GM18502 (cell line): ENCODE data around the gene IGSF1.
A peak's percentile ranks its signal among the peaks of the same experiment; 100 is the strongest.

Experiments used
- ATAC-seq: cut with Tn5 transposase; IDR thresholded peaks from one replicate; pipeline ENCODE4 v1.9.1; 2021; ENCODE audit warnings: mild to moderate bottlenecking; ENCODE audit not compliant: unreplicated experiment, poor library complexity

Gene IGSF1, protein sequence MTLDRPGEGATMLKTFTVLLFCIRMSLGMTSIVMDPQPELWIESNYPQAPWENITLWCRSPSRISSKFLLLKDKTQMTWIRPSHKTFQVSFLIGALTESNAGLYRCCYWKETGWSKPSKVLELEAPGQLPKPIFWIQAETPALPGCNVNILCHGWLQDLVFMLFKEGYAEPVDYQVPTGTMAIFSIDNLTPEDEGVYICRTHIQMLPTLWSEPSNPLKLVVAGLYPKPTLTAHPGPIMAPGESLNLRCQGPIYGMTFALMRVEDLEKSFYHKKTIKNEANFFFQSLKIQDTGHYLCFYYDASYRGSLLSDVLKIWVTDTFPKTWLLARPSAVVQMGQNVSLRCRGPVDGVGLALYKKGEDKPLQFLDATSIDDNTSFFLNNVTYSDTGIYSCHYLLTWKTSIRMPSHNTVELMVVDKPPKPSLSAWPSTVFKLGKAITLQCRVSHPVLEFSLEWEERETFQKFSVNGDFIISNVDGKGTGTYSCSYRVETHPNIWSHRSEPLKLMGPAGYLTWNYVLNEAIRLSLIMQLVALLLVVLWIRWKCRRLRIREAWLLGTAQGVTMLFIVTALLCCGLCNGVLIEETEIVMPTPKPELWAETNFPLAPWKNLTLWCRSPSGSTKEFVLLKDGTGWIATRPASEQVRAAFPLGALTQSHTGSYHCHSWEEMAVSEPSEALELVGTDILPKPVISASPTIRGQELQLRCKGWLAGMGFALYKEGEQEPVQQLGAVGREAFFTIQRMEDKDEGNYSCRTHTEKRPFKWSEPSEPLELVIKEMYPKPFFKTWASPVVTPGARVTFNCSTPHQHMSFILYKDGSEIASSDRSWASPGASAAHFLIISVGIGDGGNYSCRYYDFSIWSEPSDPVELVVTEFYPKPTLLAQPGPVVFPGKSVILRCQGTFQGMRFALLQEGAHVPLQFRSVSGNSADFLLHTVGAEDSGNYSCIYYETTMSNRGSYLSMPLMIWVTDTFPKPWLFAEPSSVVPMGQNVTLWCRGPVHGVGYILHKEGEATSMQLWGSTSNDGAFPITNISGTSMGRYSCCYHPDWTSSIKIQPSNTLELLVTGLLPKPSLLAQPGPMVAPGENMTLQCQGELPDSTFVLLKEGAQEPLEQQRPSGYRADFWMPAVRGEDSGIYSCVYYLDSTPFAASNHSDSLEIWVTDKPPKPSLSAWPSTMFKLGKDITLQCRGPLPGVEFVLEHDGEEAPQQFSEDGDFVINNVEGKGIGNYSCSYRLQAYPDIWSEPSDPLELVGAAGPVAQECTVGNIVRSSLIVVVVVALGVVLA (N-terminal part only)

DNA sequence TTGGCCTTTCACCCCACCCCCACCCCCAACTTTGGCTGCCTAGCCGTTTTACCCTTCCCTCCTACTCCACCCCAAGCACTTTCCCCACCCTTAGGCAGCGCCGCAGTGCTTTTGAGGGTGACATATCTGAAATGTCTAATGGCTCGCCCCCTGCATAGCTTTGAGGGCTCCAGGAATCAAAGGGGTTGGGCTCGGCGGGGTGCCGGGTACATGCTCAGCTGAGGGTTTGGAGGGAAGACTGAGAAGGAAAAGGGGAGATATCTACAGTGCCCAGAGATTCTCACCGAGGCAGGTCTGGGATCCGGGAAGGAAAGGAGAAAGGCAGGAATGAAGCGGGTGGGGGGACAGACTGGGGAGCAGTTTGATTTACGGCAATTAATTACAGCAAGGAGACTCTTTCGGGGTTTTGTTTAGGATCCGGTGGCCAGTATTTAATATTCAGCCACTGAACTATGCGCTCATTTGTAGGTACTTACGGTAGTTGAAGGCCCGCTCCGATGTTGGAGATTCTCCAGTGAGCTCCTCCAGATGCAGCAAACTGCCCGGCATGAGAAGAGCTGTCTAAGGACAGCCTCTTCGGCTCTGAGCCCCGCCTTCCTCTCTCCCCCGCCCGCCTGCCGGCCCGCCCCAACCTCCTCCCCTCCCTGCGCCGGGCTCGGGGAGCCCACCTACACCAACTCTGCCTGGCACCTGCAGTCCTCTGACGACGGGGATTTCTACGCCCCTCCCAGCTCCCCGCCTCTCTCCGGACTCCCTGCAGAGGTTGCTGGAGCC is at the start of gene IGSF1:
Gene IGSF1, minus strand, starts transcription at position 569 of the 774 bp plus-strand sequence. CDS start 2,632 bp downstream, outside the sequence.
- peak; percentile 71 for ATAC-seq

DNA sequence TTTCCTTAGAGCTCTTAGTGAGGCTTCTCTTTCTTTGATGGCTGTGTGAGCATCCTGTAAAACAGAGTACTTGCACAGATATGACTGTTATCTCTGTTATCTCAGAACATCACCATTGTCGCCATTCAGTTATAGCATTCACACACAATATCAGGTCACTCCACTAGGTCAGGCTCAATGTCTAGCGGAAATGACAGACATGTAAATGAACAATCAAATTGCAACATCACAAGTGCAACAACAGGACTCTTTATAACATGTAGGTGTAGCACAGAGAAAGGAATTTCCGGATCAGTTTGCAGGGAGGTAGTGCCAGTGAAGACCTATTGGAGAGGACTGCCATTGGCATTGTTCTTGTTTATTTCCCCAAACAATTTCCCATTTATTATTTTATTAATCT is 43.2 kb upstream of the IGSF1 start:
- no peak for ATAC-seq

DNA sequence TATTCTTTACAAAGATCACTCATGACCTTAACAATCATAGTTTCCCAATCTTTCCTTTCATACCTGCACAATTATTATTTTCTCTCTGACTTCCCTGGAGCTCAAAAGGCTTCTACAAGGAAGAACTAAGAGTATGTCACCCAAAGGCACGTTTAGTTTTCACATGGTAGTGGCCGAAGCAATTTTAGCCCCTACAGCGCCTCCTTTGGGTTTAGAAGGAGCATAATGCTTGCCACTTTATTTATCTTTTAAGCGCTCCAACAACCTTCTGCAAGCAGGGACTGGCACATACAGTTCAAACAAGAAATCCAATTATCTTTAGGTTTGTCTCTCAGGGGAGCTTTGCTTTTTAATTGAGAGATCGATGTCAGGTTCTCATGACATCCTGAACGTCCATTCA is 42.0 kb upstream of the IGSF1 start:
- ATAC-seq, result no peak

DNA sequence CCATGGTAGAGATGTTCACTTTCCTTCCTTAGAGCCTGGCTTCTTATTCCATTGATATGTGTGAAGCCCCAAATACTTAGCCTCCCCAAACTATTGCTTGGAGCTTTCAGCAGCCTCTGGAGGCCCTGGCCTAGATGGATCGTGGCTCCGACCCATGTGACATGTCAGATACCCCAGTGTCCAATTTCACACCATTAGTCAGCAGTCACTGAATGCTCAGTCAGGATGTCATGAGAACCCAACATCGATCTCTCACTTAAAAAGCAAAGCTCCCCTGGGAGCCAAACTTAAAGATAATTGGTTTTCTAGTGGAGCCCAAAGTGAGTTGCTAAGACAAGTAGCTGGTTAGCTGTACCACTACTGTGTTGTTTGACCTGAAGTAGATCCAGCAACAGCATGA is 41.6 kb upstream of the IGSF1 start:
- ATAC-seq, result no peak

DNA sequence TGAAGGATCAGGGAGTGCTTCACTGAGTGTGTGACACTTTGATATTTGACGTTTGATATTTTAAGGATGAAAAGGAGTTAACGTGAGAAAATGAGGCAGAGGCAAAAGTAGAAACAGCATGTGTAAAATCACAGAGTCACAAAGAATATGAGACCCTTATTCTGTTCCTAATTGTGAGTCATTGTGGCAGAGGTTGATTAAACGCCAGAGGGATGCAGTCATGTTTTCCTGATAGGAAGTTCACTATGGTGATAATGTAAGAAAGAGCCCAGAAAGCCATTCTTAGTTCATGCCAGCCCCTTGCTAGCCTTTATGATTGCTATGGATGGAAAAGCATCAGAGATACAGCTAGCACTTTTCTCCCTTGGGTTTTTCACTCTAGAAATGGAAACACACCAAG is 33.5 kb upstream of the IGSF1 start:
- ATAC-seq, result no peak

DNA sequence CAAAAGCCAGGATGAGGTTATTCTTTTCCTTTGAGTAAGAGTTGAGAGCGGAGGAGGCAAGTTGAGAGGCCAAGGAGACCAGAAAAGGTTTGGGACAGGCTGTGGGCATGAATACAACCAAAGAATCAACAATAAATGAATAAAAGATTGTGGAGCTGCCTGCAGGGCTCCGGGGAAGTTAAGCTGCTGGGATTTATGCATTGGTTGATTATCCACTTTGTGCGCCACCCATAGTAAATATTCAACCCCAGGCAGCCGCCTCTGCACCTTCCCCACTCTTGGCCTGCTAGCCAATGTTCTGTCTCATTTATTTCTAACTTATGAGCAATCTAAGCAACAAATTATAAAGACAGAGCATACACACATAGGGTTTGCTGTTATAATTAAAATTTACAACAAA is 28.2 kb upstream of the IGSF1 start:
- ATAC-seq, result no peak

DNA sequence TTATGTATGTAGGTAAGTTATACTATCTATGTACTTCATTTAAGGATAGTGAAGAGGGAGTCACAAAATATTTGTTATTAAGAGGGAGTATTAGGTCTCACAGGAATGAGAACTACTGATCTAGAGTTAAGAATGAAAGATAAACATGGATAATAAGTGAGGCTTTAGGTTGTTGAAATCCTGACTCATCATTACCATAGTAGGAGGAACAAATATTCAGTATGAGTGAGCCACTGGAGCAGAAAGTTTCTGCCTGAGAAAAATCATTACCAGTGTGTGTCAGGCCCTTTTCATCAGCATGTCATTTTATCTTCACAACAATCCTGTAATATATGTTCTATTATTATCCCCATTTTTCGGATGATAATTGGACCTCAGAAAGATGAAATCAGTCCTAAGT is 27.2 kb upstream of the IGSF1 start:
- ATAC-seq, result no peak

DNA sequence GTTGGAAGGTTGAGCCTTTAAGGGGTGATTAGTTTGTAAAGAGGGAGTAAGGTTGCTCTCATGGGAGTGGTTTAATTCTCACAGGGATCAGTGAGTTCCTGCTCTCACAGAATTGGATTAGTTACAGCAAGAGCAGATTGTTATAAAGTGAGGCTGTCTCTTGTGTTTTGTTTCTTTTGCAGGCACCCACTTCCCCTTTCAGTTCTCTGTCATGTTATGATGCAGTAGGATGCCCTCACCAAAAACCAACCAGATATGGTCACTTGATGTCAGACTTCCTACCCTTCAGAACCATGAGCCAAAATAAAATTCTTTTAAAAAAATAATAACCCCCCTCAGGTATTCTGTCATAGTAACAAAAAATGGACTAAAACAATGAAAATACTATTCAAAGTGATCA is 19.9 kb upstream of the IGSF1 start:
- ATAC-seq, result no peak

DNA sequence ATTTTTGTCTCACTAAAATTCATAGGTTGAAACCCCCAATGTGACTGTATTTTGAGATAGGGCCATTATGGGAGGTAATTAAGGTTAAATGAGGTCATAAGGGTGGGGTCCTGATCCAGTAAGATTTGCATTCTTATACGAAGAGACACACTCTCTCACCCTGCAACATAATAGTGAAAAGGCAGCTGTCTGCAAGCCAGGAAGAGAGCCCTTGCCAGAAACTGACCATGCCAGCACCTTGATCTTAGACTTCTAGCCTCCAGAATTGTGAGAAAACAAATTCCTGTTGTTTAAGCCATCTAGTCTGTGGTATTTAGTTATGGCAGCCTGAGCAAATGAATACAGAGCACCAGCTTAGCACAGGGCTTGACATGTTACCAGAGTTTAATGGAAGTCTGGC is 17.5 kb upstream of the IGSF1 start:
- no peak for ATAC-seq

DNA sequence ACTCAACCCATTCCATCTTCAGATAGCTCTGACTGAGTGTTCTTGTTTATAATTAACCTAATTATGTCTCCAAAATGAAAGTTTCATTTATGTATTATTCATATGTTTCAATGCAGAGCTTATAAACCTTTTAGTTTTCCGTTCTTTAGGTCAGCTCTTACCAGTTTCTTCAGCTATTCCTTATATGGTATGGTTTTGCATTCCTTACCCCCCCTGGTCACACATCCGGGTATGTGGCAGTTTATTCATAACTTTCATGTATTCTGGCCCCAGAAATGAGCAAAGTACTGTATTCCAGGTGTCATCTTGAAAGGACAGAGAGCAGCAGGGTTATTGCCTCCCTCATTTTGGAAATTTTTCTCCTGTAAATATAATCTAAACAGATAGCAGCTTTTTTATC is 16.8 kb upstream of the IGSF1 start:
- ATAC-seq, result no peak

DNA sequence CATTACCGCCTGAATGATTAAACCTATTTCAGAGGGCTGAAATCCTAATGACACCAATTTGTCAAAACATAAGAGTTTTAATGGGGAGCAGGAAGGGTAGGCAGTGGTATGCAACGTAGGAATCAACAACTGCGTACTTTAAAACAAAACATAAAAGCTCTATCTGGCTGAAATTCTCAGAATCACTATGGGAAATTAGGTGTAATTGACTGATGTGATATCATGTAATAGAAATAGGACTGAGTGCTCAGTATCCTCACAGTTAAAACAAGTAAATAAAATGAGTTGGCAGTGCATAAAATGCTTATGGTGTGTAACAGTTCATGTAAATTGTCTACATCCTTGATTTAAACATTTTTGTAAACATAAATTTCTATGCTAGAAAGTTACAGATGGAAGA is 13.6 kb upstream of the IGSF1 start:
- no peak for ATAC-seq

DNA sequence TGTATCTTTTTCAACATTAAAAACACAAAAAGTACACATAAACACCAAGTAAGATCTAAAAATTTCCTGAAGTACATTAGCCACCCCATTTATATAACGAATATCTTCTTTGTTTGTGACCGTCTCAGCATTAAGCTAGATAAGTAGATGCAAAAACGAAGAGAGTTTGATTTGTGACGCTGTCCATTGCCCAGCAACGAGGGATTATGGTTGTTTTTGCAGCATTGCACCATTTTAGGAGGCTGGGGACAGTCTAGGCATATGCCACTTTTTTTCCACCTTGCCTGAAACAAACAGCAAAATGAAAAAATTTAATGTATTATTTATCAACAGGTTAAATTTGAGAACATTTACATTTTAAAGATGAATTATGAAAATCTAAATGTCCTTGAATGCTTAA is 12.0 kb upstream of the IGSF1 start:
- ATAC-seq, result no peak

DNA sequence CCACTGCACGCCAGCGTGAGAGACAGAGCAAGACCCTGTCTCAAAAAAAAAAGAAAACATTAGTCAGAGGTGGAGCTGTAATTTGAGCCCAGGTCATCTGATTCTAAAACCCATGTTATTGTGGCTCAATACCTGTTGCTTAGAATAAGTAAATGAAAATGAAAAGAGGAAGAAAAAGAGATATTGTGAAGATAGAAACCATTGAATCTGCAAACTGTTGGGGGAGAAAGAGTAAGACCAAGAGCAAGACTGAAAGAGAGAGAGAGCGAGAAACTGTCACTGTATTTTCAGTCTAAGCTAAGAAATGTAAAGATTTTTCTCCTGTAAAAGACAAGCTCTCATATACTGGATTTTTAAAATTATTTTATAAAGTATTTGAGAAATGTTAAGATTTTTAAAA is 9.7 kb upstream of the IGSF1 start:
- peak; percentile 51 for ATAC-seq

DNA sequence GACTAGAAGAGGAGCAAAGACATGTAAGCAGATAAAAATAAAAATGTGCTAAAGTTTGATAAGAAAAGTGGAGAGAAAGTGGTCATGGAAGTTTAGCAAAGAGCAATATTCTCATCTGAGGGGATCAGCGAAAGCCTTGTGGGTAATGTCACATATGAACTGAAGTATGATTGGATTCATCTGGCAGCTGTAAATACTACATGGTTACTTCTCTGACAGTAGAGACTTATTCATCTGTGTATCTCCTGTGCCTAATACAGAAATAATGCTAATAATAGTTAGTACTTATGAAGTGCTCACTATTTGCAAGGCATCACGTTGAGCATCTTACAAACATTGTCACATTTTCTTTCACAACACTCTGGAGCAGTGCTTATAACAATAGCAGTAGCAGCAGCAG is 8.9 kb upstream of the IGSF1 start:
- ATAC-seq, result no peak

DNA sequence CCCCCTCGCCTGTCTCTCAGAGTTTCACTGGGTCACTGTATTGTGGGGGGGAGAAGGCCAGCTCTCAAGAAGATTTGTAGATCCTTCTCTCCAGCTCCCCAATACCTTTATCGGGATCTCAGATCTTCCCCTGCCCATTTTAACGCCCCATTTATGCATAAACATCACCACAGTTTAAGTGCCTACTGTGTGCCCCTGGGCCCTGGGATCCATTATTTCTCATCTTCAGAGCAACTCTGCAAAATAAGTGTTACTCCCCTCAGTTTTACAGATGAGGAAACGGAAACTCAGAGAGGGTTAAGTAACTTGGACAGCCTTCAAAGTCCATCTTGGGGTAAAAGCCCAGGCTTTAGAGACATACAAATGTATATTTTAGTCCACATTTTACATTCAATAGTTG is 421 bp upstream of the IGSF1 start:
- ATAC-seq, result no peak

DNA sequence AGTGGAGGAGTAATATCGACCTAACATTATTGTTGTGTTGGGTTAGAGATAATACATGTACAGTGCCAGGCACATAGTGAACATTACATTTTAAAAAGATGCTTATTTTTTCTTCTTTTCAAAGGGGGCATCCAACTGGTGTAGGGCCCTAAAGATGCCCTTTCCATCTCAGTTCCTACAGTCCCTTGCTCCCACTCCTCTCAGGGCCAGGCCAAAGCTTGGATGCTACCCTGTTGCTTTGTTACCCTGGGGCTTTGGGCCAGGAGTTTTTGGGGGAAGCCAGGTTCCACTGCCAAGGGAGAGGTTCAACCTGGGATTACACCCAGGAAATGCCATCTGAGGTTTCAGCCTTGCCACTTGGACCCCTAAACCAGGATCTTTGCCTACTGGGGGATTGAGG is 918 bp downstream of the IGSF1 start:
- ATAC-seq, result no peak

DNA sequence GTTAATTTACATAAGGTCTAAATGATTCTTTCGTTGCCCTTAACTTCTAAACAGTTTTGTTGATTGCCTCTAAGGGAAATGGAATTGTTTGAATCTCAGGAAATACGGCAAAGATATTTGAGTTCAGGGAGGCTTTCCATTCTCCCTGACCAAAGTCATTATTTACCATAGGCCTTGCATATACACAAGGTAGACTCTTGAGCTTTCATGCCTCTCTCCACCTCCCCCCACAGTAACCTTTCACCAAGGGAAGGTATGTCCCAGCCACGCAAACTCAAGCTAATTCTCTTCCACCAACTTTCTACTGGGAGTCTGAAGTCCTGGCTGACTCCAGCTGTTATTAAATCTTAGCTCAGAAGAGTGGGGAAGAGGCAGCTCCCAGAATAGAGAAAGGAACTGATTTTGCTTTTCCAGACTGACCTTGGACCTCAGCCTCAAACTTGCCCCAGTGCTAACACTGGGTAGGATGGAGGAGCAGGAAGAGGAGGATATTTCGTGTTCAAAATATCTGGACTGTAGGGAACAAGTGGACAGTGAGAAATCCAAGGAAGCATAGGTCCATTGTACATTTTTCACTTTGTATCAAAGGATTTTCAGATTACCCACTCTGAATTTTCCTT is 1.4 kb downstream of the IGSF1 start:
- no peak for ATAC-seq

DNA sequence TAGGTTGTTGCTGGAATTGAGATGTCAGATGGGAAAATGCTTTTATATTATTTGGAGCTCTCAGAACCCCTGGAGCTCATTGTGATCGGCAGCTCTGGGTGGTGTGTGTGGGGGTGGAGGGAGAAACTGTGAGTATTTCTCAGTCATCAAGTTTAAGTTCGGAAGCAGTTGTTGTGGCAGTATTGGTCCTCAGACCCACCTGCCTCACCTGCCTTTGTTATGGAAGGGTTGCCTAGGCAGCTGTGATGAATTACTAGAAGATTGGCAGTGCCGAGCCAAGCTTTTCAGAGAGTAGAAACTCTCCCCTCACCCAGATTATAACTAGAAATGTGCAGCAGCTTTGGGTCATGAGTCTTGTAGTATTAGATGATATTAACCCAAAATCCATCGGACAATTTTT is 9.5 kb downstream of the IGSF1 start:
- ATAC-seq, result no peak

DNA sequence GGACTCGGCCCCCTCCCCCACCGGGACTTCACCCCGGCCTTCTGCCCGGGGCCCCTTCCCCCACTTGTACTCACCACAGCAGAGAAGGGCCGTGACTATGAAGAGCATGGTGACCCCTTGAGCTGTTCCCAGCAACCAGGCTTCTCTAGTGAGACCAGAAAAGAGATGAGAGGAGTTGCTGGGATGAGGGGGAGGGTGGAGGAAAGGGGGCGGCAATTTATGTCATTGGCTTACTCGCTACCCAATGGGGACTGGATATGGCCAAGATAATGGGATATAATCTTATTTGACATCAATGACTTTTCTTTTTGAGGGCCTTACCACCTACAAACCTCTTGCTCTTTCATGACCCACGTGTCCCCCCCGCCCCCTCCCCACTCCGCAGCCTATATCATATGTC is 9.9 kb downstream of the IGSF1 start:
- no peak for ATAC-seq
